Motor neuron (in vitro differentiated cells): Measurements from ENCODE around the gene PTPRG. TPM values are rescaled to one million over a fixed set of nuclear protein-coding genes. Genes with fewer than 3 reads are reported as not detected.
A peak's percentile ranks its signal among the peaks of the same experiment; 100 is the strongest.

ENCODE experiments used
- ATAC-seq, 8 experiments: fragments of 200-7000 bp; cut with Tn5 transposase; replicated peaks in 6 of 8; 2 replicates each; pipeline ENCODE4 v1.8.0; 2021; ENCODE audit warnings: mild to moderate bottlenecking in 8 of 8, moderate library complexity in 8 of 8
- H3K27ac ChIP-seq, 2 donors: fragments of 250-450 bp; sonication (Bioruptor Pico); 2 replicates each; pipeline ENCODE4 v1.9.0; 2021; ENCODE audit warnings: antibody characterized with exemption in 2 of 2, mild to moderate bottlenecking in 2 of 2, moderate library complexity in 1 of 2
- H3K4me1 ChIP-seq, 2 donors: fragments of 250-450 bp; sonication (Bioruptor Pico); replicated peaks in 1 of 2; 2 replicates each; pipeline ENCODE4 v1.6.1; 2021; ENCODE audit warnings: antibody characterized with exemption in 2 of 2, mild to moderate bottlenecking in 2 of 2, moderate library complexity in 1 of 2
- H3K4me3 ChIP-seq, 5 donors: fragments of 250-450 bp; sonication (Bioruptor Pico); 2 replicates each; pipeline ENCODE4 v1.9.0; 2021; ENCODE audit warnings: antibody characterized with exemption in 5 of 5, mild to moderate bottlenecking in 5 of 5, moderate library complexity in 4 of 5
- WGBS, 10 experiments: fragments of 450-650 bp; shearing (Covaris generic); methylation state at CpG; one replicate each; pipeline ENCODE4 v1.0.0; 2022; 5-methylcytosine and 5-hydroxymethylcytosine counted together
- in situ Hi-C, 9 experiments: fragments of 400-800 bp; cut with MboI; loops; one replicate each; pipeline ENCODE4 v1.15.0; 2021; ENCODE audit warnings: low sequenced_read_pairs in 9 of 9, low pct_unique_long_range_greater_than_20kb in 2 of 9; ENCODE audit not compliant: unreplicated experiment in 9 of 9
- total RNA-seq, 8 experiments: library from RNA; unstranded; fragments of 300-600 nt; gene quantifications; 2 replicates each; pipeline versions ENCODE4 v1.2.3 to v1.2.4, GENCODE V29; 2022

Gene PTPRG
- total RNA-seq, 8 experiments from 2014 or later, result 15.9 to 75.2 (median 42.9) TPM

GRCh38 chr3:61733000-61733399, 171.6 kb downstream of the PTPRG start:
- Histone ChIP-seq H3K27ac (no peak overlapping the region), H3K4me1 (peaks cover 27 to 35% of the 10 kb centered on the region in 2 donors), H3K4me3 (no peak overlapping the region)
- WGBS, 10 experiments, result 29 to 70% (median 68%) methylated on average over 1 of the region's 1 CpG; no CpG with 5 or more reads in 6 of the 10 experiments
- no peak for ATAC-seq
- in situ Hi-C loops, result no loop called here

DNA sequence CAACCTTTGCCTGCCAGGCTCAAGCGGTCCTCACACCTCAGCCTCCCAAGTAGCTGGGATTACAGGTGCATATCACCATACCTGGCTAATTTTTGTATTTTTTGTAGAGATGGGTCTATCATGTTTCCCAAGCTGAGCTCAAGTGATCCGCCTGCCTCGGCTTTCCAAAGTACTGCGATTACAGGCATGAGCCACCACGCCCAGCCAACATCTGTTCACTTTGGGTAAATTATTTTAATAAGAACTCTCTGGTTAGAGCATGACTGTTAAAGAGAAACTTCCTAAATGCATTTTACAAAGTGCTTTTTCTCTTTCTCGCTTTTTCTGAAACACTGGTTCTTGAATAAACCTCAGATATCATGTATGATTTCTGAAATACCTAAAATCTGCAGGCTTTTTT, 172.5 kb downstream of the PTPRG start:
- 0 to 97% (median 78%) methylated on average over 1 to 6 of the region's 6 CpGs for WGBS, 10 experiments
- H3K4me3 ChIP-seq, result no peak overlapping the region
- ATAC-seq, result peak in 3 of 8 experiments; percentile 87 to 94 (median 89)
- peaks cover 27 to 35% of the 10 kb centered on the region in 2 donors for H3K4me1 ChIP-seq
- no peak overlapping the region for H3K27ac ChIP-seq
- in situ Hi-C loops, result no loop called here

- Histone ChIP-seq H3K4me1 (peaks cover 26 to 31% of the 10 kb centered on the region in 2 donors), H3K27ac (no peak overlapping the region), H3K4me3 (no peak overlapping the region)
- peak in 6 of 8 experiments; percentile 21 to 80 (median 56) for ATAC-seq
- in situ Hi-C loops, result no loop called here
- 0 to 83% (median 46%) methylated on average over 1 to 6 of the region's 6 CpGs for WGBS, 10 experiments
Measured at GRCh38 chr3:61734749-61735686, 173.6 kb downstream of the PTPRG start.

DNA sequence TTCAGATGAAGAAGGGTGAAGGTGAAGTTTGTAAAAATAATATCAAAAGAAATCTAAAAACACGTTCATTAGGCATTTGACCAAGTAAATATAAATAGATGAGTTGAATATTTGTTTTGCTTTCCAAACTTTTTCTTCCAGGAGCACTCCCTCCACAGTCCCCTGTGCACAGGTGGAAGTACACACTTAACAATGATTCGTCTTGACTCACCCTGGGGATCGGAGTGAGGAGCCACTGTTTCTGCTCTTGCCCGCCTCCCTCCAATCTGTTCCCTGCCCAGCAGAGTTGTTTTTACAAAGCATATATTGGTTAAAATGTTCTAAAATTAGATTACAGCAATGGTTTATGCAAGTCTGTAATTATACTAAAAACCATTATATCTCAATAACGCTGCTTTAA, 175.1 kb downstream of the PTPRG start:
- in situ Hi-C loops, result no loop called here
- peaks cover 26 to 35% of the 10 kb centered on the region in 2 donors for H3K4me1 ChIP-seq
- H3K27ac ChIP-seq, result no peak overlapping the region
- H3K4me3 ChIP-seq, result no peak overlapping the region
- ATAC-seq, result no peak
- 86 to 100% (median 100%) methylated on average over 1 to 5 of the region's 5 CpGs for WGBS, 10 experiments

DNA sequence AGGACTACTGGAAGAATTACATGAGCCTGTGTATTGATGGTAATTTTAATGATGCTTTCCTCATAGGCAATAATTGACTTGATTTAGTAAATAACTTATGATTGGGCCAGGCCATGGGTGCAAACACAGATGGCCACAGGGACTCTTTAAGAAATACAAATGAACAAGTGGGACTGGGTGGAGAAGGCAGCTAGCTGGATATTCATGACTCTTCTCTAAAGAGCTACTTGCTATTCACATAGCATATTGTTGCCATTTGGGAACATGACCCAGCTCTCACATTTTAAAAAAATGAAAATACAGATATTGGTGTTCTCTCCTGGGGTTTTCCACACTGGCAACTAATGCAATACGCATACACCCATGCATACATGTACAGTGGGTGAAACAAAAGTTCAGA, 178.3 kb downstream of the PTPRG start:
- in situ Hi-C loops, result no loop called here
- Histone ChIP-seq H3K4me1 (peaks cover 32 to 48% of the 10 kb centered on the region in 2 donors), H3K4me3 (no peak overlapping the region), H3K27ac (no peak overlapping the region)
- 20 to 80% methylated on average over 1 of the region's 1 CpG; no CpG with 5 or more reads in 8 of the 10 experiments for WGBS, 10 experiments
- peak in 3 of 8 experiments; percentile 26 to 84 (median 79) for ATAC-seq

GRCh38 chr3:61740494-61740893, 179.1 kb downstream of the PTPRG start:
- Histone ChIP-seq H3K27ac (no peak overlapping the region), H3K4me1 (peaks cover 25 to 41% of the 10 kb centered on the region in 2 donors), H3K4me3 (no peak overlapping the region)
- in situ Hi-C loops, result no loop called here
- 19 to 91% (median 51%) methylated on average over 1 of the region's 1 CpG for WGBS, 10 experiments
- peak in 1 of 8 experiments; percentile 35 for ATAC-seq

- H3K27ac ChIP-seq, result no peak overlapping the region
- WGBS, 10 experiments, result 50 to 100% (median 80%) methylated on average over 1 to 3 of the region's 3 CpGs; no CpG with 5 or more reads in 3 of the 10 experiments
- peak in 1 of 8 experiments; percentile 33 for ATAC-seq
- in situ Hi-C loops, result no loop called here
- peaks cover 17 to 36% of the 10 kb centered on the region in 2 donors for H3K4me1 ChIP-seq
- H3K4me3 ChIP-seq, result no peak overlapping the region
Measured at GRCh38 chr3:61741551-61741950, 180.2 kb downstream of the PTPRG start.

GRCh38 chr3:61742006-61742405, 180.6 kb downstream of the PTPRG start:
- peak in 1 of 8 experiments; percentile 12 for ATAC-seq
- in situ Hi-C loops, result no loop called here
- 33 to 98% (median 77%) methylated on average over 1 to 7 of the region's 7 CpGs for WGBS, 10 experiments
- Histone ChIP-seq H3K4me3 (no peak overlapping the region), H3K4me1 (peaks cover 16 to 36% of the 10 kb centered on the region in 2 donors), H3K27ac (no peak overlapping the region)

- no peak for ATAC-seq
- in situ Hi-C loops, result no loop called here
- Histone ChIP-seq H3K4me1 (peaks cover 16 to 36% of the 10 kb centered on the region in 2 donors), H3K4me3 (no peak overlapping the region), H3K27ac (no peak overlapping the region)
- WGBS, 10 experiments, result 80 to 100% (median 95%) methylated on average over 1 to 10 of the region's 11 CpGs; no CpG with 5 or more reads in 2 of the 10 experiments
Measured at GRCh38 chr3:61743067-61743466, 181.7 kb downstream of the PTPRG start.

DNA sequence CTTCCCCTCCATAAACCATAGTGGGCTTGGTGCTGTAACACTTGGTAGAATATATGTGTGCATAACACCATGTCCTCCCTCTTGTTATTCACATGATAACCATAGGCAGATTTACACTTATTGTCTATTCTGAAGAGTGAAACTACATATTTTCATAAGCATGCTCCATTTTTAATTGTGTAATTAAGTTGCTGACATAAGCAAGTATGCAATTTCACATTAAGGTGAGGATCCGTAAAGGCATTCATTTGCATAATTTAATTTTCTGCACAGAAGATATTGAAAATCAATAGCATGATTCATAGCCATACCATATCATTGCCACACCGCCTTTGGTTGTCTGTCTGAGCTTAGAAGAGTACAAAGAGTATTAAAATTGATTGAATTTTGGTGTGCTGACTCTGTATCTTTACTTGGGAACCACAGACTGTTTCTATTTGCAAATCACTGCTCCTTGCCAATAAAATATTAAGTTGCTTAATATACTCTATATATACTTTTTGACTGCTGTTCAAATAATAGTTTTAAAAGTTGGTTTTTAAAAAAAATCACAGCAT, 182.4 kb downstream of the PTPRG start:
- H3K27ac ChIP-seq, result no peak overlapping the region
- peaks cover 16 to 36% of the 10 kb centered on the region in 2 donors for H3K4me1 ChIP-seq
- in situ Hi-C loops, result no loop called here
- WGBS, 10 experiments, result 0 to 64% (median 40%) methylated on average over 1 to 2 of the region's 2 CpGs; no CpG with 5 or more reads in 3 of the 10 experiments
- H3K4me3 ChIP-seq, result no peak overlapping the region
- no peak for ATAC-seq

GRCh38 chr3:61748288-61748687, 186.9 kb downstream of the PTPRG start:
- H3K4me3 ChIP-seq, result no peak overlapping the region
- no peak overlapping the region for H3K27ac ChIP-seq
- WGBS, 10 experiments, result 80 to 100% (median 100%) methylated on average over 1 to 3 of the region's 3 CpGs; no CpG with 5 or more reads in 1 of the 10 experiments
- no peak for ATAC-seq
- H3K4me1 ChIP-seq, result peaks cover 7 to 18% of the 10 kb centered on the region in 2 donors
- in situ Hi-C loops, result no loop called here

DNA sequence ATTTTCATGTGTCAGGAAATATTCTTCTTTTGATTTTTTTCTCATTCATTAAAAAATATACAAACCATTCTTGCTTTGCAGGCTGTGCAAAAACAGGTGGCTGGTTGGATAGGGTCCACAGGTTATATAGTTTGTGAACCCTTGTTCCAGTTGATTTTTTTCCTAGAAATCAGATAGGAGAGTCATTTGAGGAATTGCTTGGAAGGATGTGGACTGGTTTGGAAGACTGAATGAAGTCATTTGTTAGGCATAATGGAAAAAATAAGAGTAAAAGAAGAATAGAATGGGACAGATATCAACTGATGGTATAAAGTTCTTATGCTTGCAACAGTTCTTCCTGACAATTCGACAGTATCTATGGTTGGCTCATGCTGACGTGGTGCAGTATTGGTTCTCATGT, 189.4 kb downstream of the PTPRG start:
- in situ Hi-C loops, result no loop called here
- no peak for ATAC-seq
- WGBS, 10 experiments, result 75 to 100% (median 93%) methylated on average over 1 to 2 of the region's 2 CpGs; no CpG with 5 or more reads in 3 of the 10 experiments

GRCh38 chr3:61758839-61759238, 197.5 kb downstream of the PTPRG start:
- WGBS, 10 experiments, result 96 to 100% (median 100%) methylated on average over 1 to 3 of the region's 3 CpGs; no CpG with 5 or more reads in 2 of the 10 experiments
- ATAC-seq, result no peak
- no peaks in the 10 kb centered on the region for H3K4me1 ChIP-seq
- H3K27ac ChIP-seq, result no peak overlapping the region
- H3K4me3 ChIP-seq, result no peak overlapping the region
- in situ Hi-C loops, result no loop called here

More for the DNA sequence above, 189.4 kb downstream of the PTPRG start:
- H3K27ac ChIP-seq, result no peak overlapping the region
- no peak overlapping the region for H3K4me3 ChIP-seq
- peaks cover 0 to 3% of the 10 kb centered on the region in 2 donors for H3K4me1 ChIP-seq
